ENCODE measurements around the gene KCNQ1.

The KCNQ1 gene

GRCh38 chr11:2415601-2416380 is 29.0 kb upstream of the KCNQ1 start:
- TF ChIP-seq GATA1 (IDR thresholded peaks at IDR 0.05; ENCODE audit: low read depth, low read length) (no peak), POLR2A (IDR thresholded peaks at IDR 0.05; ENCODE audit: low read length) (no peak)
- peak in 1 of 2 experiments; percentile 10 for DNase-seq

DNA sequence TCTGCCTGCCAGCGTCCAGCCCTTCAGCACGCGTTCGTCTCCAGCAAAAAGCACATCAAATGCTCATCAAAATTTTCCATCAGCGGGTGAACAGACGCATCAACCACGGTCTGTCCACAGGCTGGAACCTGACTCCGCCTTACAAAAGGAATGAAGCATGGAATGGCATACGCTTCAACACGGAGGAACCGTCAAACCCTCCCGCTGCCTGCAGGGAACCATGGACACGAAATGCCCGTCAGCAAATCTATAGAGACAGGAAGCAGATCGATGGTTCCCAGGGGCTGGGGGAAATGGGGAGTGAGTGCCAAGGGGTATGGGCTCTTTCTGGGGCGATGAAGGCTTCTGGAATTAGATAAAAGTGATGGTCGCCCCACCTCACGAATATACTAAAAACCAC is 28.0 kb upstream of the KCNQ1 start:
- TF ChIP-seq GATA1 (IDR thresholded peaks at IDR 0.05; ENCODE audit: low read depth, low read length) (no peak), POLR2A (IDR thresholded peaks at IDR 0.05; ENCODE audit: low read length) (no peak)
- no peak for DNase-seq

- TF ChIP-seq POLR2A (IDR thresholded peaks at IDR 0.05; ENCODE audit: low read length) (no peak), GATA1 (IDR thresholded peaks at IDR 0.05; ENCODE audit: low read depth, low read length) (no peak)
- DNase-seq = no peak
Measured at GRCh38 chr11:2417856-2418692, 26.7 kb upstream of the KCNQ1 start.

GRCh38 chr11:2418693-2419360 is 26.0 kb upstream of the KCNQ1 start:
- TF ChIP-seq POLR2A (IDR thresholded peaks at IDR 0.05; ENCODE audit: low read length) = no peak
- no peak for TF ChIP-seq GATA1 (IDR thresholded peaks at IDR 0.05; ENCODE audit: low read depth, low read length)
- DNase-seq = no peak

DNA sequence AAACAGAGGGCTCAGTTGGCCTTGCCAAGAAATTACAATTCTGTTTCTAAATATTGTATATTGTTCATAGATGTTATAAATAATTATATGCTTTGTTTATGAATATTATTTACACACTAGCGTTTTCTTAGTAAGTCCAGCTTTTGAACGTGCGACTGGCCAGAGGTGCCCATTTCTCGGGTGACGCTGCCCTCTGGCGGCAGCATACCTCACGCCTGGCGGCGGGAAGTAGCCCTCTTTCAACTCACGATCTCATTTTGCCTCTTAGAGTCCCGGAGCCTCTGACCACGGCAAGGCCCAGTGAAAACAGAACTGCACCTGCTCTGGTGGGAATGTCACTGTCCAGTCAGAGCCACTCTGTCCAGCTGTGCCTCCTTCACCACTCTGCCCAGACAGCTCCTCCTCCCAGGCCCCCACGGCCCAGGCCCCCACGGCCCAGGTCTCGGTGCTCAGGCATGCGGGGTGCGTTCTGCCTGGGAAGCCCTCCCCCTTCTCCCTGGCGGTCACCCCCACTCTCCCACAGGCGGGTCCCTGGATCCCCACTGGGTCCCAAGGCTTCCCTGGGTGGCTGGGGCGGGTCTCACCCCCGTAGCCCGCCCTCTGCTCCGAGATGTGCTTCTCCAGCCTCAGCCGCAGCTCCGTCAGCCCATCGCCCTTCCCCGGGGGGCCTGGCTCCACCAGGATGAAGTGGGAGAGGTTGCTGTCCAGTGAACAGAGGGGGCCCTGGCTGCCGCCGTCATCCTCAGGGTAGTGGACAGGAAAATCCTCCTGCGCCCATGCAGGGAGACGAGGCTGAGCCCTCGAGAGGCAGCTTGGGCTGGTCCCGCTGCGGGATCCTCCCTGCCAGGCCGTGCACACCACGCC is 24.9 kb upstream of the KCNQ1 start:
- DNase-seq = peak; percentile 79 to 87

GRCh38 chr11:2420502-2421225 is 24.1 kb upstream of the KCNQ1 start:
- peak; percentile 71 to 86 for DNase-seq
- TF ChIP-seq GATA1 (IDR thresholded peaks at IDR 0.05; ENCODE audit: low read depth, low read length) (no peak), POLR2A (IDR thresholded peaks at IDR 0.05; ENCODE audit: low read length) (no peak)

More for the DNA sequence above, 24.9 kb upstream of the KCNQ1 start:
- no peak for TF ChIP-seq POLR2A (IDR thresholded peaks at IDR 0.05; ENCODE audit: low read length)
- no peak for TF ChIP-seq GATA1 (IDR thresholded peaks at IDR 0.05; ENCODE audit: low read depth, low read length)

- no peak for TF ChIP-seq POLR2A (IDR thresholded peaks at IDR 0.05; ENCODE audit: low read length)
- no peak for TF ChIP-seq GATA1 (IDR thresholded peaks at IDR 0.05; ENCODE audit: low read depth, low read length)
- DNase-seq = no peak
Measured at GRCh38 chr11:2421226-2421994, 23.4 kb upstream of the KCNQ1 start.

GRCh38 chr11:2421996-2422395 is 22.8 kb upstream of the KCNQ1 start:
- no peak for DNase-seq
- TF ChIP-seq POLR2A (IDR thresholded peaks at IDR 0.05; ENCODE audit: low read length) (no peak), GATA1 (IDR thresholded peaks at IDR 0.05; ENCODE audit: low read depth, low read length) (no peak)

DNA sequence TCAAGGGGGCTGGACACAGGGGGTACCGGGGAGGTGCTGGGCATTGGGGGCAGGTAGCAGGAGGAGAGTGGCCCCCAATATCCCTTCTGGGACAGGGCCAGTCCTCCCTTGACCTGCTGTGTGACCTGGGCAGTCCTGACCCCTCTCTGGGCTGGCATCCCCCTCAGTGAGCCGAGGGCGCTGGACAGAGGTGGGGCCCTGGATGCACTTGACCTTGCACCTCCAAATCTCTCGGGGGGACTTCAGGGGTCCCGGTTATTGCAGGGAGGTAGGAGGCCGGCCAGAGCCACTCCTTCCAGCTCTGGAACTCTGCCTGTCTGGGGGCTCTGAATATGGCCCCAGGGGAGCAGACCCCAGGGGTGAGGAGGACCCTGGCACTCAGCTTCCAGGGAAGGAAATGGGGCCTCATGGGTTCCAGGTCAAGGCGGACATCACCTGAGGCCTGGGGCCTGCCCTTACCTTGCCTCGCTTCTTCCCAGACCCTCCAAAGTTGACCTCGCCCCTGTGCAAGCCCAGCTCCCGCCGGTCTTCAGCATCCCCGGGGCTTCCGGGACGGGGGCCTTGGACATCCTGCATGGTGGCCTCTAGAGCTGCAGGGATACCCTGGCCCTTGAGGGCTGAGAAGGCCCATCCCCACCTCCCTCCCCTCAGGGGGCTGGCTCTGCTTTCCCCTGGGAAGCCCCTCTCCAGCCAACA is 22.2 kb upstream of the KCNQ1 start:
- TF ChIP-seq POLR2A (IDR thresholded peaks at IDR 0.05; ENCODE audit: low read length) (no peak), GATA1 (IDR thresholded peaks at IDR 0.05; ENCODE audit: low read depth, low read length) (no peak)
- DNase-seq = no peak

- TF ChIP-seq POLR2A (IDR thresholded peaks at IDR 0.05; ENCODE audit: low read length) (no peak), GATA1 (IDR thresholded peaks at IDR 0.05; ENCODE audit: low read depth, low read length) (no peak)
- no peak for DNase-seq
Measured at GRCh38 chr11:2423157-2424025, 21.4 kb upstream of the KCNQ1 start.
